GM19452 (cell line): ENCODE data around the gene CPNE4.

Source experiments
- ATAC-seq: cut with Tn5 transposase; IDR thresholded peaks from one replicate; pipeline ENCODE4 v1.9.1; 2021; ENCODE audit not compliant: unreplicated experiment

Gene CPNE4

GRCh38 chr3:131743126-131743525 lies 291.7 kb downstream of the CPNE4 start:
- ATAC-seq: no peak

DNA sequence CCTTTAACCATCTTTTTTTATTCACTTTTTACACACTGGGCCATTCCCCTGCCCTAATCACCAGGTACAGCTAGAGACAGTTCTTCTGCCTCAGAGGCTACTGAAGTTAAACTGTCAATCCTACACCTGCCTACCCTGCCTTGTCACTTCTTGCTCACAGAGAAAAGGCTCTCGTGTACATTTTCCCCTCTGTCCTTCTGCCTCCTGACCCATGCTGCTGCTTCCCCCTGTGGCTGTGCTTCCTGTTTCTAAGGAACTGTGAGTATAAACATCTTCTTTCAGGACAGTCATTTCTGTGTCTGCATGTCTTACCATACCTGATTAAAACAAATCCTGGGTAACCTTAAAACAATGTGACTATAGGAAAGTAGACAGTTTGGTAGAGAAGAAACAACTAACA lies 295.6 kb downstream of the CPNE4 start:
- ATAC-seq: no peak

- ATAC-seq: no peak
Measured at GRCh38 chr3:131738095-131738494, 296.7 kb downstream of the CPNE4 start.

DNA sequence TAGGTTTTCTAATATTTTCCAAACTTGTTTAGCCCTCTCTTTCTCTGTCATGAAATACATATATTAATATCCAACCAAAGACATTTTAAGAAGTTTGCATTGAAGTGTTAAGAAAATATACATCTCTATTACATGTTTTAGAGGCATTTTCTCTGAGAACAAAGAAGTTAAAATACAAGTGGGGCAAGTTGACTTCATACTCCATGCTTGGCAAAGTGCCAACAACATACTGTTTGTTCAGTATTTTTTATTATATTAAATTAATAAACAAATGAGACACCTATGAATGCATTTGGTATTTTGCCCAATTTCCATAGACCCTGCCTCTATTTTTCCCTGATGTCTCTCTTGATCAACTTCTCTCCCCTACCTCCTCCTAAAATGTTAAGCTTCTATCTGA lies 299.3 kb downstream of the CPNE4 start:
- ATAC-seq: no peak

DNA sequence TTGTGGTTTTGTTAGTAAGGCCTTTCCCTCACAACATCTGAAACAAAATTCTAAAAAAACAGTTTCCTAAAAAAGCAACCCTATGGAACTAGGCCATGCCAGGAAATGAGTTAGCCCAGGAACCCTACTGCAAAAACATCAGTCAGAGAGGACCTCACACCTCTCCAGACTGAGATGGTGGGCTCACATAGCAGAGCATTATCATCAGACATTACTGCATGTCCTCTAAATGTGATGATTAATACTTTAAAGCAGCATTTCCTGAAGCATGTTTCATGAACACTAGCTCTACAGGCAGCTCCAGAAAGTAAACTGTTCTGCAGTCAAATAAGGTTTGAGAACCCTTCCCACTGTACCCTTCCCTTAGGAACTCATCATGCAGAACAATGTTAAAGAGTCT lies 299.7 kb downstream of the CPNE4 start:
- no peak for ATAC-seq

GRCh38 chr3:131733086-131733841 lies 301.6 kb downstream of the CPNE4 start:
- ATAC-seq: no peak

- no peak for ATAC-seq
Measured at GRCh38 chr3:131731709-131732108, 303.1 kb downstream of the CPNE4 start.

DNA sequence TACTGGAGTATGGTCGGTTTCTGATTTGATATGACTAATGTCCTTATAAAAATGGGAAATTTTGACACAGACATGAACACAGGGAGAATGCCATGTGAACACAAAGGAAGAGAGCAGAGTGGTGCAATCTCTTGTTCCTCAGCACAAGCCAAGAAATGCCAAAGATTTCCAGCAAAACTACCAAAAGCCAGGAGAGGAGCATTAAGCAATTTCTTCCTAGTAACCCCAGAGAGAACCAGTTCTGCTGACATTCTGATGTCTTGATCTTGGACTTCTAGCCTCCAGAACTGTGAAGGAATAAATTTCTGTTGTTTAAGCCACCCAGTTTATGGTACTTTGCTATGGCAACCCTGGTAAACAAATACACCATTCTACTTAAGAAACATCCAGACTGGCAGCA lies 304.2 kb downstream of the CPNE4 start:
- ATAC-seq: no peak

- no peak for ATAC-seq
Measured at GRCh38 chr3:131729643-131730017, 305.2 kb downstream of the CPNE4 start.

DNA sequence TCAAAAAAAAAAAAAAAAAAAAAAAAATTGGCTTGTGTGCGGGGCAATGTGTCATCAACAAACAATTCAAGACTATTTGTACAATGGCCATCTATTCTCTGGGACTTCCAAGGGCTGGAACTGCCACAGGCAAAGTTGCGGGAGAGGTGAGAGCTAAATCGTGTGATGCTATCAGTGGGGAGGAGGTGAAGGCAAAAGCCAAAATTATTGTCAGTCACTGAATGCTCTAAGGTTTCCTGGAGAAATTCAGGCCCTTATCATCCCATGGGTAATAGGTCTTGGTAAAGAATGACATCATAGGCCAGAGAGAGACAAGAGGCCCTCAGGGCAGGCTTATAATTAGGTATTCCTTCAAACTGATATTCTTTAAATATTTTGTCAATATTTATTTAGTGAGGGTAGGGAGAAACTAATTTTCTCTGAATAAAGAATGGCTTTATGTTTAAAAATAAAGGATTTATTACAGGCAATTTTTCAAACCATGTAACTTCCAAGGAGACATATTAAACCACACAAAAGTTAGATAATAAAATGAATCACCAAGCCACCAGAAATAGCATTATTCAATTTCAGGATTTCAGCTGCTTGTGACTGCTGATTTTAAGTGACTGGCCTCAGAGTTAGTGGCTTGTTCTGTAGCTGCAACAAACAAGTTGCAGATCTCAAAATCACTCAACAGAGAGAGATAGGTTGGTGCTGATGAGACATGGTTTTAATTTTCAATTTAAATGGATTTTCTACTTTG lies 305.7 kb downstream of the CPNE4 start:
- no peak for ATAC-seq

DNA sequence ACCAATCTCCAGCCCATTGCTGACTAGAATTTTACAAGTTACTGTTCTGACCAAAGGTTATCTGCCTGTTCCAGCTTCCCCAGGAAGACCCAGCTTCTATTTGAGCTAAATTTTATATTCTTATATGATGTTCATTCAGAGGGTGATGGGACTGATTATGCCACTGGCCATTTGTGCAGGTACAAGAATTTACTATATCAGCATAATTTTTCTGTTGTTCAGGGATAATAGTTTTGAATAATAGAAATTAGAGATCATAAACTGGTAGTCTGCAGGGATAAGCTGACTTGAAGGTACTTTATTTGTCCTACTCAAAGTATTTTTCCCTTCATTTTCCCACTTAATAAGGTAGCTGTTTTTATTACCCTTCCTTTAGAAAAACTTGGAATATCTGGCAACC lies 309.4 kb downstream of the CPNE4 start:
- no peak for ATAC-seq

DNA sequence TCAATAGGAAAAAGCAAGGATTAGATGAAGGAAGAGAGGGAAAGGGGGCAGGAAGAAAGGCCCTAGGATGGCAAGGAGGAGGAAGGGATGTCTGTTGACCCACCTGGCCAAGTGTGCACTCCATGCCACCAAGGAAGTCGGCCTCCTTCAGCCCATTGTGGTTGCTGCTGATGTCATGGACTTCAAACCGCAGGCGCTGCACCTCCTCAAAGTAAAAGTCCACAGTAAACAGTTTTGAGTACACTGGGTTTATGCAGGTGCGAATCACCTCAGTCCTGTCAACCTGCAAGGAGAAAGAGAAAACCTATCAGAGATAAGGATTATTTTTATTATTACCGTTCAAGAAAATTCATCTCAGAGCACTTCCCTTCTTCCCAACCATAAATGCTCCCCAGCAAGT lies 311.5 kb downstream of the CPNE4 start:
- ATAC-seq: no peak

GRCh38 chr3:131717493-131717892 lies 317.3 kb downstream of the CPNE4 start:
- ATAC-seq: no peak

- ATAC-seq: no peak
Measured at GRCh38 chr3:131716943-131717342, 317.9 kb downstream of the CPNE4 start.

- ATAC-seq: no peak
Measured at GRCh38 chr3:131716007-131716406, 318.8 kb downstream of the CPNE4 start.

- peak; percentile 89 for ATAC-seq
Measured at GRCh38 chr3:131714585-131715220, 320.1 kb downstream of the CPNE4 start.

- no peak for ATAC-seq
Measured at GRCh38 chr3:131713416-131714123, 321.2 kb downstream of the CPNE4 start.

GRCh38 chr3:131712662-131713061 lies 322.2 kb downstream of the CPNE4 start:
- ATAC-seq: no peak

GRCh38 chr3:131711114-131711768 lies 323.6 kb downstream of the CPNE4 start:
- no peak for ATAC-seq

DNA sequence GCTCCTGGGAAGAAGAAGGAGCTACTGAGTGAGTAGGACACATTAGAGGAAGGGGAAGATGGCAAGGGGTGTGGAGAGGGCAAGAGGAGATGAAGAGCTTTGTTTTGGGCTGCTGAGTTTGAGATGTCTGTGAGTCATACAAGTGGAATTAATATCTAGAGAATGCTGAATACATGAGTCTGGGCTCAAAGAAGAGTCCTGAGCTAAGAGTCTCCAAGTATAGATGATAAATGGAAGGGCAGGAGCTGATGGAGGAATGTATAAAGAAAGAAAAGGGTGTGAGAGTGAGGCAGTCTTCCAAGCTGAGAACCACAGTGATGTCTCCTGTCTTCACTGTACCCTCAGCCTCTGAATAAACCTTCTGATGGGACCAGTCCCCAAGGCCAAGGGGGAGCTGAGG lies 326.6 kb downstream of the CPNE4 start:
- ATAC-seq: no peak

DNA sequence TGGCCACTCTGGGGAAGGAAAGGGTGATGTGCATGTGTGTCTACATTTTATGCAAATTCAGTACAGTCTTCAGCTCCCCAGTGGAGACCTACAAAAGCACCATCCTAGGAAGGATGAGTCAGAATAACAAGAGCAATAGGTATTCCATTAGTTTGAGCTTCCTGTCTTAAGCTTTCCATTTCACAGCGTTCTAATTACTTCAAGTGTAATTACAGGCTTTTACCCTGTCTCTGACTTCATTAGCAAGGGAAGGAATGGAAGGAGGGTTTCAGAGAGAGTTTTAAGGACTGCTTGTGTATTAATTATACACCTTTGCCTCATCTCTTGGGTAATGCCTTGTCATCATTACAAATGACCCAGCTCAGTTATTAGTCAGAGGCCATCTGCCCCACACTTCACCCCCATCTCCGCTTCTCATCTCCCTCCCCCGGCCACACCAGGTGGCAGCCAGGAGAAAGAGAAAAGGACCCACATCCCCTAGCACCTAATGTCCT lies 329.2 kb downstream of the CPNE4 start:
- ATAC-seq: peak; percentile 89
